ENCODE results near the gene BRPF3. TPM values are rescaled to one million over a fixed set of nuclear protein-coding genes. Genes with fewer than 3 reads are reported as not detected.

Gene BRPF3
- total RNA-seq, 1 experiment from 2014 or later = 14.3 TPM

DNA sequence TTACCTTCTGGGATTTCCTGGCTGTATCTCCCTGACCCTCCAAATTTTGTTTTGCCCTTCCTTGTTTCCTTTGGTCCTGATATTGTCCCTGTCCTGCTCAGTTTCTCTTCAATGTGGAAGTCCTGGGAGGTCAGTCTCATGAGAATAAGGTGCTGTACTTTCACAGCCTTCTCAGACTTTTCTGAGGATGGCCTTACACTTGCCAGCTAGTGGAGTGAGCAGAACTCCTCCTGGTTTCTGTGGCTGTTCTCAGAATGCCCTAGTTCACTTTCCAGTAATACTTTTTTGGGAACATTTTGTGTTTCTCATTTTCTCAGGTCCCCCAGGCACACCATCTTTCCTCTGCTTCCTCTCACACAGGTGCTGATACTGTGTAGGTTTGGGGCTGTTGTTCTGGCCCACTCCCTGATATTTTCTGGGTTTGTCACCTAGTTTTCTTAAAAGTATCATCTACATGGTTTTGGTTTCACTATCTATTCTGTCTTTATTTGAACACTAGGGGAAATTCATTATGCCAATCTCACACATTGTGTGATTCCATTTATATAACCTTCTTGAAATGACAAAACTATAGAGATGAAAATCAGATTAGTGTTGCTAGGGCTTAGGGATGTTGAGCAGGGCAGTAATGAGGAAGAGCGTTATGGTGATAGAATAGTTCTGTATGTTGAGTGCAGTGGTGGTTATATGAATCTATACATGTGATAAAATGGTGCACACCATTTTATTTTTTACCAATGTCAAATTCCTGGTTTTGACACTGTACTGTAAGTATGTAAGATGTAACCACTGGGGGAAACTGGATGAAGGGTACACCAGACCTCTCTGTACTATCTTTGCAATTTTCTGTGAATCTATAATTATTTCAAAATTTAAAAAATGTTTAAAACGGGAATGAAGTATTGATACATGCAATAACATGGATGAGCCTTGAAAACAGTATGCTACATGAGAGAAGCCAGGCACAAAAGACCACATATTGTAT lies 27.2 kb upstream of the BRPF3 start:
- DNase-seq = no peak
- no peaks in the 10 kb centered on the region for H3K36me3 ChIP-seq (ENCODE audit: low read depth, low read length)
- H3K9me2 ChIP-seq (replicated peaks; ENCODE audit: low read length) = no peaks in the 10 kb centered on the region
- no peak overlapping the region for H3K27ac ChIP-seq (ENCODE audit: low read length)
- POLR2A ChIA-PET (ENCODE audit: unreplicated experiment) = no interaction called here
- intact Hi-C loops (cut with micrococcal nuclease) = no loop called here
- H2AFZ ChIP-seq (ENCODE audit: low read length) = no peak overlapping the region
- CTCF ChIA-PET = no interaction called here
- no peak for ATAC-seq
- no peaks in the 10 kb centered on the region for H3K27me3 ChIP-seq (ENCODE audit: low read length)
- H3K4me2 ChIP-seq (ENCODE audit: low read length) = no peak overlapping the region
- TF ChIP-seq, protein P1, sequence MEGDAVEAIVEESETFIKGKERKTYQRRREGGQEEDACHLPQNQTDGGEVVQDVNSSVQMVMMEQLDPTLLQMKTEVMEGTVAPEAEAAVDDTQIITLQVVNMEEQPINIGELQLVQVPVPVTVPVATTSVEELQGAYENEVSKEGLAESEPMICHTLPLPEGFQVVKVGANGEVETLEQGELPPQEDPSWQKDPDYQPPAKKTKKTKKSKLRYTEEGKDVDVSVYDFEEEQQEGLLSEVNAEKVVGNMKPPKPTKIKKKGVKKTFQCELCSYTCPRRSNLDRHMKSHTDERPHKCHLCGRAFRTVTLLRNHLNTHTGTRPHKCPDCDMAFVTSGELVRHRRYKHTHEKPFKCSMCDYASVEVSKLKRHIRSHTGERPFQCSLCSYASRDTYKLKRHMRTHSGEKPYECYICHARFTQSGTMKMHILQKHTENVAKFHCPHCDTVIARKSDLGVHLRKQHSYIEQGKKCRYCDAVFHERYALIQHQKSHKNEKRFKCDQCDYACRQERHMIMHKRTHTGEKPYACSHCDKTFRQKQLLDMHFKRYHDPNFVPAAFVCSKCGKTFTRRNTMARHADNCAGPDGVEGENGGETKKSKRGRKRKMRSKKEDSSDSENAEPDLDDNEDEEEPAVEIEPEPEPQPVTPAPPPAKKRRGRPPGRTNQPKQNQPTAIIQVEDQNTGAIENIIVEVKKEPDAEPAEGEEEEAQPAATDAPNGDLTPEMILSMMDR (conservative IDR thresholded peaks at IDR 0.05; ENCODE audit: low read depth, low read length) = no peak
- no peak for TF ChIP-seq EZH2 (IDR thresholded peaks at IDR 0.05; ENCODE audit: low read length, unreplicated experiment)
- TF ChIP-seq EZH2phosphoT487 (IDR thresholded peaks at IDR 0.05; ENCODE audit: borderline replicate concordance, low read length) = no peak
- no TSS peak for BruUV-seq (replicated peaks)
- no peak overlapping the region for H3K9ac ChIP-seq (ENCODE audit: low read length)
- no peaks in the 10 kb centered on the region for H3F3A ChIP-seq (ENCODE audit: low read length, unreplicated experiment)
- no peak overlapping the region for H3K4me3 ChIP-seq (ENCODE audit: low read length)
- no peaks in the 10 kb centered on the region for H3K4me1 ChIP-seq (ENCODE audit: insufficient read depth, low read length)
- no peaks in the 10 kb centered on the region for H3K79me2 ChIP-seq (ENCODE audit: low read length)
- H4K20me1 ChIP-seq (ENCODE audit: low read length) = no peaks in the 10 kb centered on the region
- H3K9me3 ChIP-seq (ENCODE audit: low read length) = no peaks in the 10 kb centered on the region

DNA sequence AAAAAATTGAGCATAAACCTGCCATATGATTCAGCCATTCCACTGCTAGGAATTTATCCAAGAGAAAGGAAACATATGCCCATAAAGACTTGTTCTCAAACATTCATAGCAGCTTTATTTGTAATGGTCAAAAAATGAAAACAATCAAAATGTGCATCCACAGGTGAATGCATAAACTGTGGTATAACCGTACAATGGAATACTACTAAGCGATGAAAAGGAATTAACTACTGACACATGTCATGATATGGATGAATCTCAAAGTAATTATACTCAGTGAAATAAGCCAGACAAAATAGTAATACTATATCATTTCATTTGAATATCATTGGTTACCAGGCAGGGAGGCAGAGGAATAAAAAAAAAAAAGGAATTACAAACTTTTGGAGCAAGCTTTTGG lies 25.8 kb upstream of the BRPF3 start:
- no peak for DNase-seq

More for the DNA sequence above, 25.8 kb upstream of the BRPF3 start:
- TF ChIP-seq EZH2 (IDR thresholded peaks at IDR 0.05; ENCODE audit: low read length, unreplicated experiment) (no peak), EZH2phosphoT487 (IDR thresholded peaks at IDR 0.05; ENCODE audit: borderline replicate concordance, low read length) (no peak)
- TF ChIP-seq, protein P1 (conservative IDR thresholded peaks at IDR 0.05; ENCODE audit: low read depth, low read length) = no peak
- Histone ChIP-seq H3K9me3 (ENCODE audit: low read length) (no peaks in the 10 kb centered on the region), H3K27me3 (ENCODE audit: low read length) (no peaks in the 10 kb centered on the region), H3K27ac (ENCODE audit: low read length) (no peak overlapping the region), H3K4me2 (ENCODE audit: low read length) (no peak overlapping the region), H3F3A (ENCODE audit: low read length, unreplicated experiment) (no peaks in the 10 kb centered on the region), H3K79me2 (ENCODE audit: low read length) (no peaks in the 10 kb centered on the region), H3K36me3 (ENCODE audit: low read depth, low read length) (no peaks in the 10 kb centered on the region), H3K4me3 (ENCODE audit: low read length) (no peak overlapping the region), H2AFZ (ENCODE audit: low read length) (no peak overlapping the region), H3K9me2 (replicated peaks; ENCODE audit: low read length) (no peaks in the 10 kb centered on the region), H3K4me1 (ENCODE audit: insufficient read depth, low read length) (no peaks in the 10 kb centered on the region), H3K9ac (ENCODE audit: low read length) (no peak overlapping the region), H4K20me1 (ENCODE audit: low read length) (no peaks in the 10 kb centered on the region)
- ChIA-PET CTCF (no interaction called here), POLR2A (ENCODE audit: unreplicated experiment) (no interaction called here)
- BruUV-seq (replicated peaks) = no TSS peak
- intact Hi-C loops (cut with micrococcal nuclease) = no loop called here
- ATAC-seq = no peak
